Stomach (tissue), 9 donors: ENCODE measurements around the gene ZNHIT1. TPM values are rescaled to one million over a fixed set of nuclear protein-coding genes. Genes with fewer than 3 reads are reported as not detected.

Source experiments
- DNase-seq, 2 donors: peaks; one replicate each; pipeline versions ENCODE4 v3.0.0 to v3.0.0-alpha.2; 2013 to 2019
- H3K27ac ChIP-seq, 5 donors: fragments of 200-600 bp in 4 of 5; sonication (generic) in 4 of 5; one replicate each; pipeline ENCODE4 v1.5.1; 2013 to 2019; ENCODE audit warnings: mild to moderate bottlenecking in 1 of 5, moderate library complexity in 1 of 5
- H3K27me3 ChIP-seq, 3 donors: fragments of 200-600 bp; sonication (generic); one replicate each; pipeline ENCODE4 v1.5.1; 2017 to 2019; ENCODE audit warnings: mixed run types in 1 of 3
- H3K36me3 ChIP-seq, 4 donors: fragments of 200-600 bp; sonication (generic); 1 replicate in 3 of 4; 2 replicates in 1 of 4; pipeline ENCODE4 v1.5.1; 2016 to 2019
- H3K4me1 ChIP-seq, 4 donors: fragments of 200-600 bp; sonication (generic); one replicate each; pipeline ENCODE4 v1.5.1; 2016 to 2019
- H3K4me3 ChIP-seq, 4 donors: fragments of 200-600 bp; sonication (generic) in 3 of 4; one replicate each; pipeline ENCODE4 v1.5.1; 2016 to 2019; ENCODE audit warnings: mild to moderate bottlenecking in 1 of 4
- H3K9me3 ChIP-seq, 4 donors: fragments of 200-600 bp; sonication (generic); one replicate each; pipeline ENCODE4 v1.5.1; 2016 to 2019
- CTCF ChIP-seq, 7 experiments: fragments of 450-650 bp in 4 of 7; fragments of 200-600 bp in 3 of 7; sonication (generic) in 3 of 7; IDR thresholded peaks; one replicate each; pipeline ENCODE4 v1.5.1; 2016 to 2019; ENCODE audit warnings: antibody characterized with exemption in 7 of 7, control low read depth in 2 of 7, mild to moderate bottlenecking in 1 of 7
- EP300 ChIP-seq: sonication (generic); formaldehyde crosslinking; IDR thresholded peaks from one replicate; pipeline ENCODE4 v1.6.1; 2017; ENCODE audit warnings: antibody characterized with exemption
- POLR2A ChIP-seq, 4 donors: fragments of 450-650 bp; IDR thresholded peaks; one replicate each; pipeline ENCODE4 v1.6.1; 2016; ENCODE audit warnings: antibody characterized with exemption in 4 of 4, control low read depth in 2 of 4, mild to moderate bottlenecking in 1 of 4, moderate library complexity in 1 of 4
- POLR2AphosphoS5 ChIP-seq, 3 donors: sonication (generic); formaldehyde crosslinking; IDR thresholded peaks; one replicate each; pipeline ENCODE4 v1.6.1; 2016; ENCODE audit warnings: antibody characterized with exemption in 3 of 3
- WGBS, 5 donors: extraction: QIAGEN DNeasy Blood & Tissue Kit in 3 of 5; methylation state at CpG; one replicate each; pipeline versions ENCODE4 v1.1.5 to v1.1.7; 2013 to 2018; 5-methylcytosine and 5-hydroxymethylcytosine counted together
- intact Hi-C: fragments of 100-400 bp; cut with DNase I; formaldehyde crosslinking; loops from one replicate; pipeline ENCODE4 v1.15.1; 2023; ENCODE audit warnings: low total_unique reads
- polyA plus RNA-seq, 3 donors: library from polyadenylated mRNA; stranded (reverse); fragments of 200-250 nt; gene quantifications; one replicate each; pipeline ENCODE4 v1.2.3, GENCODE V29; 2013
- total RNA-seq, 5 donors: library from RNA; depleted of rRNA; stranded (reverse); fragments of >200 nt; gene quantifications; one replicate each; pipeline versions ENCODE4 v1.1.0 to v1.2.3, GENCODE V29; 2014 to 2016
- donor health status: healthy with polysubstance abuse.
- donor health status: Bipolar disorder and iron deficiency.
- donor health status: healthy.

ZNHIT1 gene
- total and polyA plus RNA-seq, 8 donors: 22.8 to 170 (median 115) TPM

DNA sequence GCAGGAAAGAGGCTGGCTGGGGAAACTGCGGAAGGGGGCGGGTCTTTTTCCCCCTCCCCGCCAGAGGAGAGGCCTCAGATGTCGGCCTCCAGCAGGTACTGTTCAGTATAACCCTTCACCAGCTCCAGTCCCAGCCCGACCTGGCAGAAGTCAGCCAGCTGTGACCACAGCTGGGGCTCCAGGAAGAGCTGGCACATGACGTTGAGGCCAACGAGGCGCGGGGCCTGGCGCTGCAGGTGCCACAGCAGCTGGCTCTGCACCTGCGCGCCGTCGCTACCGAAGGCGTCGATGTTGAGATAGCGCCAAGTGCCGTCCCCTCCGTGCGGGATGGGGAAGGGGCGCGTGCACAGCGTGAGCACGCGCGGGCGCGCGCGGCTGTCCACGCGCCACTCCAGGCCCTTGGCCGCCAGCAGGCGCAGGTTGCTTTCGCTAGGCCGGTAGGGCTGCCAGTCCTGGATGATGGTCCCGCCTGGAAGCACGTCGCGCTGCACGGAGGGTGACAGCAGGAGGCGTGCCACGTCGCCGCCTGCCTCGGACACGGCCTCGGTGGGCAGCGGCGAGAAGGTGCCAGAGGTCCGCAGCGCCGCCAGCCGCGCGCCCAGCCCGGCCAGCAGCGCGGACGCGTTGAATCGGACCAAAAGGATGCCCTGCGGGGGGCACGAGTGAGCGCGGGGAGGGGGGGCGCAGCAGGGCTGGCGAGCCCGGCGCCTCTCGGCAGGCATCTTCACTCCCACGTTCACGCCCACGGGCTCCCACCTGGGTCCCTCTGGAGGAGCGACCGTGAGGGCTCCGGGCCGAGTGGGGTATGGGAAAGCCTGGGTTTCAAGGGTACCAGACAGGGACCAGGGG lies 45.7 kb upstream of the ZNHIT1 start:
- no peaks in the 10 kb centered on the region for H3K36me3 ChIP-seq
- TF ChIP-seq POLR2AphosphoS5 (IDR thresholded peaks at IDR 0.05): no peak
- no peak overlapping the region for H3K27ac ChIP-seq
- peaks cover 25 to 51% (median 47%) of the 10 kb centered on the region in 4 donors for H3K4me1 ChIP-seq
- no peaks in the 10 kb centered on the region for H3K9me3 ChIP-seq
- WGBS, 5 donors: 1 to 4% (median 1%) methylated on average over 13 to 79 of the region's 79 CpGs
- peak in 1 of 2 donors; percentile 56 for DNase-seq
- peak overlapping the region in 2 of 4 donors; percentile 5 to 29 for H3K4me3 ChIP-seq
- H3K27me3 ChIP-seq: peaks cover 44 to 100% (median 100%) of the 10 kb centered on the region in 3 donors
- intact Hi-C loops: no loop called here

- no peak for TF ChIP-seq POLR2AphosphoS5 (IDR thresholded peaks at IDR 0.05)
- no peak for TF ChIP-seq EP300
- TF ChIP-seq CTCF (IDR thresholded peaks at IDR 0.05): no peak
- no peak for TF ChIP-seq POLR2A (IDR thresholded peaks at IDR 0.05)
- peak overlapping the region in 3 of 4 donors; percentile 4 to 35 (median 28) for H3K4me3 ChIP-seq
- 2 to 4% (median 2%) methylated on average over 37 to 53 of the region's 53 CpGs for WGBS, 5 donors
- no peak overlapping the region for H3K27ac ChIP-seq
- peak; percentile 82 to 85 for DNase-seq
- H3K4me1 ChIP-seq: peaks cover 25 to 51% (median 47%) of the 10 kb centered on the region in 4 donors
- H3K27me3 ChIP-seq: peaks cover 46 to 100% (median 100%) of the 10 kb centered on the region in 3 donors
- H3K9me3 ChIP-seq: no peaks in the 10 kb centered on the region
- no peaks in the 10 kb centered on the region for H3K36me3 ChIP-seq
- intact Hi-C loops: no loop called here
Measured at GRCh38 chr7:101172854-101173751, 44.9 kb upstream of the ZNHIT1 start.

- no peak overlapping the region for H3K27ac ChIP-seq
- peak overlapping the region in 3 of 4 donors; percentile 4 to 35 (median 28) for H3K4me3 ChIP-seq
- no peak for TF ChIP-seq POLR2AphosphoS5 (IDR thresholded peaks at IDR 0.05)
- TF ChIP-seq CTCF (IDR thresholded peaks at IDR 0.05): no peak
- TF ChIP-seq POLR2A (IDR thresholded peaks at IDR 0.05): no peak
- no peak for TF ChIP-seq EP300
- H3K27me3 ChIP-seq: peaks cover 40 to 100% (median 100%) of the 10 kb centered on the region in 3 donors
- H3K4me1 ChIP-seq: peaks cover 25 to 51% (median 47%) of the 10 kb centered on the region in 4 donors
- peak; percentile 34 to 47 for DNase-seq
- no peaks in the 10 kb centered on the region for H3K9me3 ChIP-seq
- 3 to 9% (median 7%) methylated on average over 16 of the region's 16 CpGs for WGBS, 5 donors
- no peaks in the 10 kb centered on the region for H3K36me3 ChIP-seq
- intact Hi-C loops: no loop called here
Measured at GRCh38 chr7:101173752-101174244, 44.2 kb upstream of the ZNHIT1 start.

DNA sequence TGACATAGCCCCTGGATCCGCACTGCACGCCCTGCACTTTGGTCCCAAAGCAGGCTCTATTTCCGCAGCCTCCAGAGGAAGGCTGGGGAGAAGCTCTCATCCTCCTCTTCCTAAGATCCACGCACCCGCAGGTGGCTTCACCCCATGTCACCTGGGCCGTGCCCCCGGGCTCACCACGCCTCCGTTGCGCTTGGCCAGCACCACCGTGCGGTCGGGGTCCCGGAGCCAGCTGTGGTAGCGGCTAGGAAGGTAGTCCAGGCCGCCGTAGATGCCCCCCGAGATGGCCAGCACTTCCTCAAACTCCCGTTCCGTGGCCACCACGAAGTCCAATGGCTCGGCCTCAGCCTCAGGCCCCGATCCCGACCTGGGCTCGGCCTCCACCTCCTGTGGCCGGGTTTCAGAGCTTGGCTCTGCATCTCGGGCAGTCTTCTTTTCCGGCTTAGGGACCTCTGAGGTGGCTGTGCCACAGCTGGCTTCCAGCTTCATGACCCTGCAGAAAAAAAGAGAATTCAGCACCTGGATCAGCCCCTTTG lies 43.6 kb upstream of the ZNHIT1 start:
- TF ChIP-seq CTCF (IDR thresholded peaks at IDR 0.05) (no peak), POLR2AphosphoS5 (IDR thresholded peaks at IDR 0.05) (no peak), POLR2A (IDR thresholded peaks at IDR 0.05) (no peak), EP300 (no peak)
- no peak for DNase-seq
- intact Hi-C loops: no loop called here
- no peaks in the 10 kb centered on the region for H3K9me3 ChIP-seq
- 6 to 13% (median 7%) methylated on average over 10 to 28 of the region's 28 CpGs for WGBS, 5 donors
- peaks cover 28 to 54% (median 49%) of the 10 kb centered on the region in 4 donors for H3K4me1 ChIP-seq
- H3K27ac ChIP-seq: no peak overlapping the region
- H3K27me3 ChIP-seq: peaks cover 35 to 100% (median 100%) of the 10 kb centered on the region in 3 donors
- H3K4me3 ChIP-seq: no peak overlapping the region
- H3K36me3 ChIP-seq: no peaks in the 10 kb centered on the region
